ENCODE data around the gene PKP4. TPM values are rescaled to one million over a fixed set of nuclear protein-coding genes. Genes with fewer than 3 reads are reported as not detected.

Gene PKP4
- total and polyA plus RNA-seq, 2 donors (not counting 1 experiment from before 2014, with no cell fraction given) = 44.5 to 56.3 TPM

- Histone ChIP-seq H3K79me2 (ENCODE audit: control insufficient read depth, insufficient read depth, low read length) (no peaks in the 10 kb centered on the region), H2AFZ (ENCODE audit: low read length) (no peak overlapping the region), H3K9ac (ENCODE audit: insufficient read depth, low read length) (no peak overlapping the region), H4K20me1 (ENCODE audit: control insufficient read depth, extremely low read depth, insufficient read depth, low read length) (no peaks in the 10 kb centered on the region), H3K4me3 (replicated peaks in 1 of 4; ENCODE audit: control extremely low read depth in 1 of 4, insufficient read depth in 1 of 4, low read depth in 3 of 4, low read length in 4 of 4) (no peak overlapping the region), H3K9me3 (ENCODE audit: control insufficient read depth, insufficient read depth, low read depth, low read length) (no peaks in the 10 kb centered on the region), H3K4me1 (ENCODE audit: control insufficient read depth, extremely low read depth, insufficient read depth, low read length) (peaks cover 6% of the 10 kb centered on the region), H3K4me2 (ENCODE audit: extremely low read depth, insufficient read depth, low read length) (no peak overlapping the region), H3K27ac (ENCODE audit: insufficient read depth, low read length) (no peak overlapping the region), H3K27me3 (ENCODE audit: control insufficient read depth, insufficient read depth, low read length) (no peaks in the 10 kb centered on the region), H3K36me3 (ENCODE audit: control insufficient read depth, insufficient read depth, low read length) (no peaks in the 10 kb centered on the region)
- DNase-seq (ENCODE audit: low read depth in 2 of 2) = no peak
- no peak for TF ChIP-seq EZH2 (IDR thresholded peaks at IDR 0.05; ENCODE audit: low read length, missing control alignments)
- no peak for TF ChIP-seq CTCF (conservative IDR thresholded peaks at IDR 0.05 in 1 of 2, IDR thresholded peaks at IDR 0.05 in 1 of 2; ENCODE audit: low read depth in 1 of 2, low read length in 2 of 2)
Observed at GRCh38 chr2:158530829-158531228, 74.1 kb downstream of the PKP4 start.

GRCh38 chr2:158533009-158533408 is 76.3 kb downstream of the PKP4 start:
- H3K4me3 ChIP-seq (replicated peaks in 1 of 4; ENCODE audit: control extremely low read depth in 1 of 4, insufficient read depth in 1 of 4, low read depth in 3 of 4, low read length in 4 of 4) = no peak overlapping the region
- H3K4me1 ChIP-seq (ENCODE audit: control insufficient read depth, extremely low read depth, insufficient read depth, low read length) = peaks cover 6% of the 10 kb centered on the region
- no peaks in the 10 kb centered on the region for H3K9me3 ChIP-seq (ENCODE audit: control insufficient read depth, insufficient read depth, low read depth, low read length)
- no peak overlapping the region for H3K27ac ChIP-seq (ENCODE audit: insufficient read depth, low read length)
- H2AFZ ChIP-seq (ENCODE audit: low read length) = no peak overlapping the region
- no peaks in the 10 kb centered on the region for H4K20me1 ChIP-seq (ENCODE audit: control insufficient read depth, extremely low read depth, insufficient read depth, low read length)
- H3K9ac ChIP-seq (ENCODE audit: insufficient read depth, low read length) = no peak overlapping the region
- no peaks in the 10 kb centered on the region for H3K36me3 ChIP-seq (ENCODE audit: control insufficient read depth, insufficient read depth, low read length)
- DNase-seq (ENCODE audit: low read depth in 2 of 2) = no peak
- no peaks in the 10 kb centered on the region for H3K27me3 ChIP-seq (ENCODE audit: control insufficient read depth, insufficient read depth, low read length)
- no peak overlapping the region for H3K4me2 ChIP-seq (ENCODE audit: extremely low read depth, insufficient read depth, low read length)
- TF ChIP-seq CTCF (conservative IDR thresholded peaks at IDR 0.05 in 1 of 2, IDR thresholded peaks at IDR 0.05 in 1 of 2; ENCODE audit: low read depth in 1 of 2, low read length in 2 of 2) (no peak), EZH2 (IDR thresholded peaks at IDR 0.05; ENCODE audit: low read length, missing control alignments) (no peak)
- H3K79me2 ChIP-seq (ENCODE audit: control insufficient read depth, insufficient read depth, low read length) = no peaks in the 10 kb centered on the region

GRCh38 chr2:158539176-158540005 is 82.6 kb downstream of the PKP4 start:
- TF ChIP-seq EZH2 (IDR thresholded peaks at IDR 0.05; ENCODE audit: low read length, missing control alignments) (no peak), CTCF (conservative IDR thresholded peaks at IDR 0.05 in 1 of 2, IDR thresholded peaks at IDR 0.05 in 1 of 2; ENCODE audit: low read depth in 1 of 2, low read length in 2 of 2) (no peak)
- Histone ChIP-seq H3K36me3 (ENCODE audit: control insufficient read depth, insufficient read depth, low read length) (no peaks in the 10 kb centered on the region), H3K4me3 (replicated peaks in 1 of 4; ENCODE audit: control extremely low read depth in 1 of 4, insufficient read depth in 1 of 4, low read depth in 3 of 4, low read length in 4 of 4) (no peak overlapping the region), H3K79me2 (ENCODE audit: control insufficient read depth, insufficient read depth, low read length) (no peaks in the 10 kb centered on the region), H4K20me1 (ENCODE audit: control insufficient read depth, extremely low read depth, insufficient read depth, low read length) (no peaks in the 10 kb centered on the region), H3K9ac (ENCODE audit: insufficient read depth, low read length) (no peak overlapping the region), H3K27me3 (ENCODE audit: control insufficient read depth, insufficient read depth, low read length) (no peaks in the 10 kb centered on the region), H3K9me3 (ENCODE audit: control insufficient read depth, insufficient read depth, low read depth, low read length) (no peaks in the 10 kb centered on the region), H3K4me1 (ENCODE audit: control insufficient read depth, extremely low read depth, insufficient read depth, low read length) (no peaks in the 10 kb centered on the region), H3K4me2 (ENCODE audit: extremely low read depth, insufficient read depth, low read length) (peak overlapping the region; percentile 16), H3K27ac (ENCODE audit: insufficient read depth, low read length) (no peak overlapping the region), H2AFZ (ENCODE audit: low read length) (no peak overlapping the region)
- peak; percentile 85 to 86 for DNase-seq (ENCODE audit: low read depth in 2 of 2)
